ENCODE data around the gene SCYGR1. TPM values are rescaled to one million over a fixed set of nuclear protein-coding genes. Genes with fewer than 3 reads are reported as not detected.

SCYGR1 gene
- total and polyA plus RNA-seq, 2 of the 13 experiments (the other 11 are each of a cell fraction or from before 2014, with no cell fraction given), result not detected

DNA sequence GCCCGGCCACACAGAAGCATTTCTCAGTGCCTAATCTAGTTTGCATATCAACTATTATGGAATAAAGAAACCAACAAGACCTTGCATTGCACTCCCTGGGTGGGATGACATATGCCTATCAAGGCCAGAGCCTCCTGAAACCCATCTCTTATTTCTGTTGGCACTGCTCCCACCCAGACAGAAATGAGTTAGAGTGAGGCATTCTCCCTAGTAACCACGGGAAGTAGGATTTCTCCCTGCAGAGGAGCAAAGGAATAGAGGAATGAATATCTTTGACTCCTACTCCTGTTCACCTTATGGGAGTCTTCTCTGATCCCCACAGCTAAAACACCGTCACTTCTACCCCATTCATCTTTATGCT lies 24.2 kb upstream of the SCYGR1 start (continued):
- TF ChIP-seq NFKBIZ (CRISPR knock-in tag; IDR thresholded peaks at IDR 0.05) (no peak), RBM22 (optimal IDR thresholded peaks at IDR 0.05; ENCODE audit: low read length) (no peak), NPAS2 (CRISPR knock-in tag; IDR thresholded peaks at IDR 0.05; ENCODE audit: borderline replicate concordance) (no peak), ZNF124 (CRISPR knock-in tag; IDR thresholded peaks at IDR 0.05) (no peak)

DNA sequence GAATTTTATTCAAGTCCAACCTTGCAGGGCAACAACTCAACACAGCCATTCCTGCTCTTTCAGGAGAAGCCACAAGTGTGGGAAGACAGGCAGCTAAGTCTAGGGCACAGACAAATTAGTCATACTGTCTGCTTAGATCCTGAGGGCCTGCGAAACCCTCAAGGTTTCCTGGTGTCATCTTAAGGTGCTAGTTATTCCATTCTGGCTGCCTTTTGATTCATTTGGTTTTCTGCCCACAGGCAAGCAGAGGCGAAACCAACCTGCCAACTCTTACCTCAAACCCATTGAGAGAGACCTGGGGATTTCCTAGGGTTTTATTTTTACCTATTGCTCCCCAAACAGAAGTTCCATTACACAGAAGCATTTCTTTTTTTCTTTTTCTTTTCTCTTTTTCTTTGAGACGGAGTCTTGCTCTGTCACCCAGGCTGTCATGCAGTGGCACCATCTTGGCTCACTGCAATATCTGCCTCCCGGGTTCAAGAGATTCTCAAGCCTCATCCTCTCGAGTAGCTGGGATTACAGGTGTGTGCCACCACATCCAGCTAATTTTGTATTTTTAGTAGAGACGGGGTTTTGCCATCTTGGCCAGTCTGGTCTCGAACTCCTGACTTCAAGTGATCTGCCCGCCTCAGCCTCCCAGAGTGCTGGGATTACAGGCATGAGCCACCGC lies 23.7 kb upstream of the SCYGR1 start:
- intact Hi-C loops (cut with micrococcal nuclease; ENCODE audit: unreplicated experiment) (no loop called here), in situ Hi-C loops (cut with HindIII; ENCODE audit: extremely low pct_ligation_motif_present, low pct_unique_long_range_greater_than_20kb) (no loop called here)
- ChIA-PET CTCF (ENCODE audit: low intra/inter-chr PET ratio, low total read pairs) (no interaction called here), POLR2A (interaction anchor here (0.6 kb wide), 1 partner anchor 84 kb away, joined by 4 read pairs; no protein-coding TSS in a partner anchor)
- H3K4me3 ChIP-seq (replicated peaks in 1 of 3; ENCODE audit: insufficient read depth in 1 of 3, low read depth in 2 of 3, low read length in 3 of 3), result no peak overlapping the region
- no TSS peak for BruUV-seq (replicated peaks)
- DNase-seq (ENCODE audit: low spot score) (no peak), FAIRE-seq (no peak), ATAC-seq (no peak)
- no peak overlapping the region for H3K4me2 ChIP-seq (ENCODE audit: low read depth, low read length)
- no peaks in the 10 kb centered on the region for H3K27me3 ChIP-seq (ENCODE audit: control insufficient read depth in 1 of 2, insufficient read depth in 2 of 2, low read length in 2 of 2)
- H3K4me1 ChIP-seq (ENCODE audit: insufficient read depth, low read length), result peaks cover 32% of the 10 kb centered on the region
- no peaks in the 10 kb centered on the region for H3K36me3 ChIP-seq (replicated peaks in 1 of 2; ENCODE audit: control insufficient read depth in 1 of 2, insufficient read depth in 2 of 2, low read length in 2 of 2)
- WGBS (ENCODE audit: low lambda C conversion rate), result 93% methylated on average over 9 of the region's 9 CpGs
- no peaks in the 10 kb centered on the region for H4K20me1 ChIP-seq (ENCODE audit: insufficient read depth, low read length)
- H2AFZ ChIP-seq (ENCODE audit: low read length), result no peak overlapping the region
- H3K27ac ChIP-seq (ENCODE audit: extremely low read length, insufficient read depth, low read length), result no peak overlapping the region
- no peaks in the 10 kb centered on the region for H3K9me3 ChIP-seq (ENCODE audit: low read length)
- H3K79me2 ChIP-seq (ENCODE audit: insufficient read depth, low read length), result no peaks in the 10 kb centered on the region
- no peak overlapping the region for H3K9ac ChIP-seq (ENCODE audit: insufficient read depth, low read depth, low read length)
- no peak for TF ChIP-seq NCOA2 (CRISPR knock-in tag; IDR thresholded peaks at IDR 0.05)
- no peak for TF ChIP-seq U2AF1 (optimal IDR thresholded peaks at IDR 0.05; ENCODE audit: low read depth, low read length)
- no peak for TF ChIP-seq RAD51 (IDR thresholded peaks at IDR 0.05; ENCODE audit: borderline replicate concordance)
- no peak for TF ChIP-seq RORA (CRISPR knock-in tag; IDR thresholded peaks at IDR 0.05)
- no peak for TF ChIP-seq NONO (IDR thresholded peaks at IDR 0.05)
- no peak for TF ChIP-seq NONO (CRISPR knock-in tag; conservative IDR thresholded peaks at IDR 0.05)
- TF ChIP-seq, protein P1, sequence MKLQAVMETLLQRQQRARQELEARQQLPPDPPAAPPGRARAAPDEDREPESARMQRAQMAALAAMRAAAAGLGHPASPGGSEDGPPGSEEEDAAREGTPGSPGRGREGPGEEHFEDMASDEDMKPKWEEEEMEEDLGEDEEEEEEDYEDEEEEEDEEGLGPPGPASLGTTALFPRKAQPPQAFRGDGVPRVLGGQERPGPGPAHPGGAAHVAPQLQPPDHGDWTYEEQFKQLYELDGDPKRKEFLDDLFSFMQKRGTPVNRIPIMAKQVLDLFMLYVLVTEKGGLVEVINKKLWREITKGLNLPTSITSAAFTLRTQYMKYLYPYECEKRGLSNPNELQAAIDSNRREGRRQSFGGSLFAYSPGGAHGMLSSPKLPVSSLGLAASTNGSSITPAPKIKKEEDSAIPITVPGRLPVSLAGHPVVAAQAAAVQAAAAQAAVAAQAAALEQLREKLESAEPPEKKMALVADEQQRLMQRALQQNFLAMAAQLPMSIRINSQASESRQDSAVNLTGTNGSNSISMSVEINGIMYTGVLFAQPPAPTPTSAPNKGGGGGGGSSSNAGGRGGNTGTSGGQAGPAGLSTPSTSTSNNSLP (IDR thresholded peaks at IDR 0.05; ENCODE audit: low read depth, low read length), result no peak
- no peak for TF ChIP-seq ZNF775 (CRISPR knock-in tag; IDR thresholded peaks at IDR 0.05; ENCODE audit: borderline replicate concordance)
- TF ChIP-seq, protein P2, sequence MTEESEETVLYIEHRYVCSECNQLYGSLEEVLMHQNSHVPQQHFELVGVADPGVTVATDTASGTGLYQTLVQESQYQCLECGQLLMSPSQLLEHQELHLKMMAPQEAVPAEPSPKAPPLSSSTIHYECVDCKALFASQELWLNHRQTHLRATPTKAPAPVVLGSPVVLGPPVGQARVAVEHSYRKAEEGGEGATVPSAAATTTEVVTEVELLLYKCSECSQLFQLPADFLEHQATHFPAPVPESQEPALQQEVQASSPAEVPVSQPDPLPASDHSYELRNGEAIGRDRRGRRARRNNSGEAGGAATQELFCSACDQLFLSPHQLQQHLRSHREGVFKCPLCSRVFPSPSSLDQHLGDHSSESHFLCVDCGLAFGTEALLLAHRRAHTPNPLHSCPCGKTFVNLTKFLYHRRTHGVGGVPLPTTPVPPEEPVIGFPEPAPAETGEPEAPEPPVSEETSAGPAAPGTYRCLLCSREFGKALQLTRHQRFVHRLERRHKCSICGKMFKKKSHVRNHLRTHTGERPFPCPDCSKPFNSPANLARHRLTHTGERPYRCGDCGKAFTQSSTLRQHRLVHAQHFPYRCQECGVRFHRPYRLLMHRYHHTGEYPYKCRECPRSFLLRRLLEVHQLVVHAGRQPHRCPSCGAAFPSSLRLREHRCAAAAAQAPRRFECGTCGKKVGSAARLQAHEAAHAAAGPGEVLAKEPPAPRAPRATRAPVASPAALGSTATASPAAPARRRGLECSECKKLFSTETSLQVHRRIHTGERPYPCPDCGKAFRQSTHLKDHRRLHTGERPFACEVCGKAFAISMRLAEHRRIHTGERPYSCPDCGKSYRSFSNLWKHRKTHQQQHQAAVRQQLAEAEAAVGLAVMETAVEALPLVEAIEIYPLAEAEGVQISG (CRISPR knock-in tag; IDR thresholded peaks at IDR 0.05), result no peak
- no peak for TF ChIP-seq ZNF207 (IDR thresholded peaks at IDR 0.05; ENCODE audit: borderline replicate concordance)
- no peak for TF ChIP-seq ZSCAN9 (CRISPR knock-in tag; IDR thresholded peaks at IDR 0.05; ENCODE audit: borderline replicate concordance)
- TF ChIP-seq ZEB1 (IDR thresholded peaks at IDR 0.05; ENCODE audit: insufficient replicate concordance, low read depth), result no peak
- TF ChIP-seq, protein P3, sequence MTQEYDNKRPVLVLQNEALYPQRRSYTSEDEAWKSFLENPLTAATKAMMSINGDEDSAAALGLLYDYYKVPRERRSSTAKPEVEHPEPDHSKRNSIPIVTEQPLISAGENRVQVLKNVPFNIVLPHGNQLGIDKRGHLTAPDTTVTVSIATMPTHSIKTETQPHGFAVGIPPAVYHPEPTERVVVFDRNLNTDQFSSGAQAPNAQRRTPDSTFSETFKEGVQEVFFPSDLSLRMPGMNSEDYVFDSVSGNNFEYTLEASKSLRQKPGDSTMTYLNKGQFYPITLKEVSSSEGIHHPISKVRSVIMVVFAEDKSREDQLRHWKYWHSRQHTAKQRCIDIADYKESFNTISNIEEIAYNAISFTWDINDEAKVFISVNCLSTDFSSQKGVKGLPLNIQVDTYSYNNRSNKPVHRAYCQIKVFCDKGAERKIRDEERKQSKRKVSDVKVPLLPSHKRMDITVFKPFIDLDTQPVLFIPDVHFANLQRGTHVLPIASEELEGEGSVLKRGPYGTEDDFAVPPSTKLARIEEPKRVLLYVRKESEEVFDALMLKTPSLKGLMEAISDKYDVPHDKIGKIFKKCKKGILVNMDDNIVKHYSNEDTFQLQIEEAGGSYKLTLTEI (CRISPR knock-in tag; conservative IDR thresholded peaks at IDR 0.05), result no peak
- no peak for TF ChIP-seq ZBTB7B (CRISPR knock-in tag; IDR thresholded peaks at IDR 0.05)

Measured in HepG2 (cell line).